ENCODE results near the gene CAMTA1. TPM values are rescaled to one million over a fixed set of nuclear protein-coding genes. Genes with fewer than 3 reads are reported as not detected.
"Not testable (repeated sequence)": the region's sequence is repeated elsewhere in the genome, so short reads cannot be mapped to it uniquely, and the experiment has no call there.

The CAMTA1 gene
- total and polyA plus RNA-seq, 4 donors = 18.0 to 93.5 (median 35.8) TPM

DNA sequence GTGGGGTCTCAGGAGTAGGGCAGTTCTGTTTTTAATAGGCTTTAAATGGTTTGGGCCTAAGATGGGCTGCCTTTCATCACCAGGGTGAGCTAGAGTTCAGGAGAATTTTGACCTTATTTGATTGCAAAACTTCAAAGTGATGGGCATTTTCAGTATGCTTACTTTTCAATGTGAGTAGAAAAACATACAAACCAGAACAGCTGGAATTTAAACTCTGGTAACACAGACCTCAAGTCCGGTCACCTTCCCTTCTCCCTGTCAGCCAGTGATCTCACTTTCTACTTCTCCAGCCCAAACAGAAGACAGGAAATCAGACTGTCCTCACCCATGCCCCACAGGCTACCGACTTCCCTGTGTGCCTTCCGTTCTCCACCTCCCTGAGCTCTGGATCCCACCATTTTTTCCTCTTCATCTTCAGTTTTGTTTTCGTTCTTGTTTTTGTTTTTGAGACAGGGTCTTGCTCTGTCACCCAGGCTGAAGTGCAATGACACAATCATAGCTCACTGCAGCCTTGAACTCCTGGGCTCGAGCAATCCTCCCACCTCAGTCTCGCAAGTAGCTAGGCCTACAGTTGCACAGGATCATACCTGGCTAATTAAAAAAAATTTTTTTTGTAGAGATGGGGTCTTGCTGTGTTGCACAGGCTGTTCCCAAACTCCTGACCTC is 374.0 kb downstream of the CAMTA1 start:
- peak overlapping the region; percentile 68 to 78 for H3K27ac ChIP-seq (ENCODE audit: low read depth in 1 of 2, low read length in 2 of 2)
- H3K9me3 ChIP-seq (ENCODE audit: control insufficient read depth in 4 of 4, low read length in 3 of 4) = peaks cover 0 to 2% (median 0%) of the 10 kb centered on the region in 4 donors
- H3K4me3 ChIP-seq (ENCODE audit: low read depth in 1 of 3, low read length in 3 of 3) = no peak overlapping the region
- no peaks in the 10 kb centered on the region for H3K36me3 ChIP-seq (ENCODE audit: control insufficient read depth in 4 of 4, insufficient read depth in 3 of 4, low read depth in 1 of 4, low read length in 3 of 4)
- TF ChIP-seq, protein P1, sequence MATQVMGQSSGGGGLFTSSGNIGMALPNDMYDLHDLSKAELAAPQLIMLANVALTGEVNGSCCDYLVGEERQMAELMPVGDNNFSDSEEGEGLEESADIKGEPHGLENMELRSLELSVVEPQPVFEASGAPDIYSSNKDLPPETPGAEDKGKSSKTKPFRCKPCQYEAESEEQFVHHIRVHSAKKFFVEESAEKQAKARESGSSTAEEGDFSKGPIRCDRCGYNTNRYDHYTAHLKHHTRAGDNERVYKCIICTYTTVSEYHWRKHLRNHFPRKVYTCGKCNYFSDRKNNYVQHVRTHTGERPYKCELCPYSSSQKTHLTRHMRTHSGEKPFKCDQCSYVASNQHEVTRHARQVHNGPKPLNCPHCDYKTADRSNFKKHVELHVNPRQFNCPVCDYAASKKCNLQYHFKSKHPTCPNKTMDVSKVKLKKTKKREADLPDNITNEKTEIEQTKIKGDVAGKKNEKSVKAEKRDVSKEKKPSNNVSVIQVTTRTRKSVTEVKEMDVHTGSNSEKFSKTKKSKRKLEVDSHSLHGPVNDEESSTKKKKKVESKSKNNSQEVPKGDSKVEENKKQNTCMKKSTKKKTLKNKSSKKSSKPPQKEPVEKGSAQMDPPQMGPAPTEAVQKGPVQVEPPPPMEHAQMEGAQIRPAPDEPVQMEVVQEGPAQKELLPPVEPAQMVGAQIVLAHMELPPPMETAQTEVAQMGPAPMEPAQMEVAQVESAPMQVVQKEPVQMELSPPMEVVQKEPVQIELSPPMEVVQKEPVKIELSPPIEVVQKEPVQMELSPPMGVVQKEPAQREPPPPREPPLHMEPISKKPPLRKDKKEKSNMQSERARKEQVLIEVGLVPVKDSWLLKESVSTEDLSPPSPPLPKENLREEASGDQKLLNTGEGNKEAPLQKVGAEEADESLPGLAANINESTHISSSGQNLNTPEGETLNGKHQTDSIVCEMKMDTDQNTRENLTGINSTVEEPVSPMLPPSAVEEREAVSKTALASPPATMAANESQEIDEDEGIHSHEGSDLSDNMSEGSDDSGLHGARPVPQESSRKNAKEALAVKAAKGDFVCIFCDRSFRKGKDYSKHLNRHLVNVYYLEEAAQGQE (IDR thresholded peaks at IDR 0.05) = peak; percentile 63
- TF ChIP-seq, protein P2, sequence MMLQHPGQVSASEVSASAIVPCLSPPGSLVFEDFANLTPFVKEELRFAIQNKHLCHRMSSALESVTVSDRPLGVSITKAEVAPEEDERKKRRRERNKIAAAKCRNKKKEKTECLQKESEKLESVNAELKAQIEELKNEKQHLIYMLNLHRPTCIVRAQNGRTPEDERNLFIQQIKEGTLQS (IDR thresholded peaks at IDR 0.05) = peak; percentile 89
- TF ChIP-seq JUND (IDR thresholded peaks at IDR 0.05) (peak; percentile 68 to 75), SP1 (IDR thresholded peaks at IDR 0.05) (peak; percentile 88), FOXA1 (IDR thresholded peaks at IDR 0.05) (peak; percentile 47), HNF4A (conservative IDR thresholded peaks at IDR 0.05) (peak; percentile 87 to 88), YY1 (IDR thresholded peaks at IDR 0.05) (peak; percentile 66), GABPA (IDR thresholded peaks at IDR 0.05 in 1 of 2, conservative IDR thresholded peaks at IDR 0.05 in 1 of 2) (peak in 1 of 2 donors; percentile 35), FOXA2 (IDR thresholded peaks at IDR 0.05) (peak; percentile 18), RXRA (IDR thresholded peaks at IDR 0.05) (peak; percentile 97 to 98), TAF1 (conservative IDR thresholded peaks at IDR 0.05) (no peak), NR2F2 (IDR thresholded peaks at IDR 0.05) (no peak), HNF4G (IDR thresholded peaks at IDR 0.05) (peak; percentile 34), RAD21 (IDR thresholded peaks at IDR 0.05) (peak; percentile 41 to 54), EGR1 (IDR thresholded peaks at IDR 0.05; ENCODE audit: low read depth in 2 of 2) (peak in 1 of 2 donors; percentile 47)
- TF ChIP-seq, protein P3, sequence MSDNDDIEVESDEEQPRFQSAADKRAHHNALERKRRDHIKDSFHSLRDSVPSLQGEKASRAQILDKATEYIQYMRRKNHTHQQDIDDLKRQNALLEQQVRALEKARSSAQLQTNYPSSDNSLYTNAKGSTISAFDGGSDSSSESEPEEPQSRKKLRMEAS (IDR thresholded peaks at IDR 0.05) = peak; percentile 48
- TF ChIP-seq, protein P4, sequence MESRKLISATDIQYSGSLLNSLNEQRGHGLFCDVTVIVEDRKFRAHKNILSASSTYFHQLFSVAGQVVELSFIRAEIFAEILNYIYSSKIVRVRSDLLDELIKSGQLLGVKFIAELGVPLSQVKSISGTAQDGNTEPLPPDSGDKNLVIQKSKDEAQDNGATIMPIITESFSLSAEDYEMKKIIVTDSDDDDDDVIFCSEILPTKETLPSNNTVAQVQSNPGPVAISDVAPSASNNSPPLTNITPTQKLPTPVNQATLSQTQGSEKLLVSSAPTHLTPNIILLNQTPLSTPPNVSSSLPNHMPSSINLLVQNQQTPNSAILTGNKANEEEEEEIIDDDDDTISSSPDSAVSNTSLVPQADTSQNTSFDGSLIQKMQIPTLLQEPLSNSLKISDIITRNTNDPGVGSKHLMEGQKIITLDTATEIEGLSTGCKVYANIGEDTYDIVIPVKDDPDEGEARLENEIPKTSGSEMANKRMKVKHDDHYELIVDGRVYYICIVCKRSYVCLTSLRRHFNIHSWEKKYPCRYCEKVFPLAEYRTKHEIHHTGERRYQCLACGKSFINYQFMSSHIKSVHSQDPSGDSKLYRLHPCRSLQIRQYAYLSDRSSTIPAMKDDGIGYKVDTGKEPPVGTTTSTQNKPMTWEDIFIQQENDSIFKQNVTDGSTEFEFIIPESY (IDR thresholded peaks at IDR 0.05) = peak; percentile 77
- TF ChIP-seq, protein P5, sequence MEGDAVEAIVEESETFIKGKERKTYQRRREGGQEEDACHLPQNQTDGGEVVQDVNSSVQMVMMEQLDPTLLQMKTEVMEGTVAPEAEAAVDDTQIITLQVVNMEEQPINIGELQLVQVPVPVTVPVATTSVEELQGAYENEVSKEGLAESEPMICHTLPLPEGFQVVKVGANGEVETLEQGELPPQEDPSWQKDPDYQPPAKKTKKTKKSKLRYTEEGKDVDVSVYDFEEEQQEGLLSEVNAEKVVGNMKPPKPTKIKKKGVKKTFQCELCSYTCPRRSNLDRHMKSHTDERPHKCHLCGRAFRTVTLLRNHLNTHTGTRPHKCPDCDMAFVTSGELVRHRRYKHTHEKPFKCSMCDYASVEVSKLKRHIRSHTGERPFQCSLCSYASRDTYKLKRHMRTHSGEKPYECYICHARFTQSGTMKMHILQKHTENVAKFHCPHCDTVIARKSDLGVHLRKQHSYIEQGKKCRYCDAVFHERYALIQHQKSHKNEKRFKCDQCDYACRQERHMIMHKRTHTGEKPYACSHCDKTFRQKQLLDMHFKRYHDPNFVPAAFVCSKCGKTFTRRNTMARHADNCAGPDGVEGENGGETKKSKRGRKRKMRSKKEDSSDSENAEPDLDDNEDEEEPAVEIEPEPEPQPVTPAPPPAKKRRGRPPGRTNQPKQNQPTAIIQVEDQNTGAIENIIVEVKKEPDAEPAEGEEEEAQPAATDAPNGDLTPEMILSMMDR (IDR thresholded peaks at IDR 0.05; ENCODE audit: low read depth, low read length, missing input control) = no peak
- H3K4me1 ChIP-seq (ENCODE audit: control insufficient read depth in 4 of 4, insufficient read depth in 4 of 4, low read length in 3 of 4) = peaks cover 0 to 13% (median 10%) of the 10 kb centered on the region in 4 donors
- no peaks in the 10 kb centered on the region for H3K27me3 ChIP-seq (ENCODE audit: control insufficient read depth in 4 of 4, insufficient read depth in 4 of 4, low read length in 3 of 4)
- WGBS = 34% methylated on average over 6 of the region's 6 CpGs
- peak overlapping the region; percentile 1 to 8 for H3K9ac ChIP-seq (ENCODE audit: low read depth in 1 of 2, low read length in 2 of 2)
- no peak for DNase-seq (ENCODE audit: low spot score)

DNA sequence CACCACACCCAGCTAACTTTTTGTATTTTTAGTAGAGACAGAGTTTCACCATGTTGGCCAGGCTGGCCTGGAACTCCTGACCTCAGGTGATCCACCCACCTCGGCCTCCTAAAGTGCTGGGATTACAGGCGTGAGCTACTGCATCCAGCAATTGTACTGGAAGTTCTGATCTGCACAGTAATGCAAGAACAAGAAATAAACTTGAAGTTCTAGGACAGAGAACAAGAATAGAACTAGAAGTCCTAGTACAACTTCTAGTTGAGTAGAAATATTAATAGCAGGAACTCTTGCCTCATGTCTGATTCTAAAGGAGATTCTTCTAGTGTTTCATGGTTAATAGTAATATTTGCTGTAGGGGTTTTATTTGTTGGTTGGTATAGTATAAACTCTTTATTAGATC is 383.3 kb downstream of the CAMTA1 start:
- H3K27me3 ChIP-seq (ENCODE audit: control insufficient read depth in 4 of 4, insufficient read depth in 4 of 4, low read length in 3 of 4); DNase-seq (ENCODE audit: low spot score); H3K4me3 ChIP-seq (ENCODE audit: low read depth in 1 of 3, low read length in 3 of 3); H3K27ac ChIP-seq (ENCODE audit: low read depth in 1 of 2, low read length in 2 of 2); H3K9ac ChIP-seq (ENCODE audit: low read depth in 1 of 2, low read length in 2 of 2); H3K36me3 ChIP-seq (ENCODE audit: control insufficient read depth in 4 of 4, insufficient read depth in 3 of 4, low read depth in 1 of 4, low read length in 3 of 4); H3K9me3 ChIP-seq (ENCODE audit: control insufficient read depth in 4 of 4, low read length in 3 of 4); H3K4me1 ChIP-seq (ENCODE audit: control insufficient read depth in 4 of 4, insufficient read depth in 4 of 4, low read length in 3 of 4): not testable (repeated sequence)
- WGBS = 88% methylated on average over 2 of the region's 2 CpGs

Measured in liver (tissue), 9 donors.